WTC11 (cell line): ENCODE results near the gene IL1RAPL2. TPM values are rescaled to one million over a fixed set of nuclear protein-coding genes. Genes with fewer than 3 reads are reported as not detected.

Source experiments
- ATAC-seq: fragments of 200-7000 bp; cut with Tn5 transposase; 2 replicates; pipeline ENCODE4 v1.10.0; 2021; ENCODE audit warnings: mild to moderate bottlenecking, moderate library complexity
- CTCF ChIA-PET: fragments of 300-600 bp; sonication (Branson Sonifier 250); formaldehyde crosslinking; loops from one replicate; lab custom pipeline; 2021; ENCODE audit warnings: antibody characterized with exemption; lab: Charles Lee
- POLR2A ChIA-PET: fragments of 350-600 bp; sonication (Branson Sonifier 250); formaldehyde crosslinking; loops from one replicate; lab custom pipeline; 2021; ENCODE audit warnings: antibody characterized with exemption; lab: Charles Lee
- DNase-seq: peaks from one replicate; pipeline ENCODE4 v3.0.0; 2021; ENCODE audit warnings: low spot score
- H3K27ac Mint-ChIP-seq: 2 replicates; pipeline ENCODE4 v1.8.0; 2021; ENCODE audit warnings: mixed read lengths
- H3K27me3 Mint-ChIP-seq: 2 replicates; pipeline ENCODE4 v1.8.0; 2021; ENCODE audit warnings: low read depth, mild to moderate bottlenecking, moderate library complexity, mixed read lengths
- H3K36me3 Mint-ChIP-seq: 2 replicates; pipeline ENCODE4 v1.8.0; 2021; ENCODE audit warnings: mixed read lengths
- H3K4me1 Mint-ChIP-seq: 2 replicates; pipeline ENCODE4 v1.8.0; 2022; ENCODE audit warnings: mixed read lengths
- H3K4me3 Mint-ChIP-seq: 2 replicates; pipeline ENCODE4 v1.8.0; 2021; ENCODE audit warnings: mild to moderate bottlenecking, moderate library complexity, mixed read lengths
- H3K9me3 Mint-ChIP-seq: 2 replicates; pipeline ENCODE4 v1.8.0; 2021; ENCODE audit warnings: mixed read lengths
- ELF4 ChIP-seq: sonication (generic); formaldehyde crosslinking; IDR thresholded peaks from 2 replicates; pipeline ENCODE4 v1.8.1; 2022; ENCODE audit warnings: low read depth, mild to moderate bottlenecking, moderate library complexity, missing genetic modification reagents
- ESRRA ChIP-seq: sonication (generic); formaldehyde crosslinking; IDR thresholded peaks from 2 replicates; pipeline ENCODE4 v1.8.1; 2022; ENCODE audit warnings: mild to moderate bottlenecking, missing genetic modification reagents, borderline replicate concordance
- ETV6 ChIP-seq: sonication (generic); formaldehyde crosslinking; IDR thresholded peaks from 2 replicates; pipeline ENCODE4 v1.8.1; 2022; ENCODE audit warnings: mild to moderate bottlenecking, missing genetic modification reagents
- FOXJ3 ChIP-seq: sonication (generic); formaldehyde crosslinking; IDR thresholded peaks from 2 replicates; pipeline ENCODE4 v1.9.0; 2021; ENCODE audit warnings: missing genetic modification reagents, mild to moderate bottlenecking, borderline replicate concordance
- FOXP1 ChIP-seq: sonication (generic); formaldehyde crosslinking; IDR thresholded peaks from 2 replicates; pipeline ENCODE4 v1.8.0; 2022; ENCODE audit warnings: missing genetic modification reagents, mild to moderate bottlenecking, moderate library complexity, borderline replicate concordance
- HMGA2 ChIP-seq: fragments of 250-450 bp; sonication (Bioruptor Pico); IDR thresholded peaks from 2 replicates; pipeline ENCODE4 v1.4.0; 2021; ENCODE audit warnings: mild to moderate bottlenecking, moderate library complexity
- IRF2 ChIP-seq: sonication (generic); formaldehyde crosslinking; IDR thresholded peaks from 2 replicates; pipeline ENCODE4 v1.8.0; 2022; ENCODE audit warnings: low read depth, missing genetic modification reagents, borderline replicate concordance
- MYBL2 ChIP-seq: sonication (generic); formaldehyde crosslinking; IDR thresholded peaks from 2 replicates; pipeline ENCODE4 v1.8.1; 2023; ENCODE audit warnings: mild to moderate bottlenecking, moderate library complexity, missing genetic modification reagents
- NR1H2 ChIP-seq: sonication (generic); formaldehyde crosslinking; IDR thresholded peaks from 2 replicates; pipeline ENCODE4 v1.9.0; 2021; ENCODE audit warnings: mild to moderate bottlenecking, moderate library complexity, missing genetic modification reagents
- SOX15 ChIP-seq: fragments of 250-450 bp; sonication (Bioruptor Pico); IDR thresholded peaks from 2 replicates; pipeline ENCODE4 v1.9.0; 2021; ENCODE audit warnings: mild to moderate bottlenecking
- TEAD1 ChIP-seq: sonication (generic); formaldehyde crosslinking; IDR thresholded peaks from 2 replicates; pipeline ENCODE4 v1.8.0; 2022; ENCODE audit warnings: mild to moderate bottlenecking, missing genetic modification reagents
- ZNF138 ChIP-seq: sonication (generic); formaldehyde crosslinking; conservative IDR thresholded peaks from 2 replicates; pipeline ENCODE4 v1.8.1; 2022; ENCODE audit warnings: mild to moderate bottlenecking, moderate library complexity, missing genetic modification reagents
- total RNA-seq: library from RNA; stranded (reverse); gene quantifications from 3 replicates; pipeline ENCODE4 v1.2.3, GENCODE V29; 2021
- TF ChIP-seq, protein P1 (sequence below): sonication (generic); formaldehyde crosslinking; IDR thresholded peaks from 2 replicates; pipeline ENCODE4 v1.8.0; 2023; ENCODE audit warnings: missing genetic modification reagents, mild to moderate bottlenecking, borderline replicate concordance
- TF ChIP-seq, protein P2 (sequence below): fragments of 250-450 bp; sonication (Bioruptor Pico); IDR thresholded peaks from 2 replicates; pipeline ENCODE4 v1.9.0; 2021; ENCODE audit warnings: mild to moderate bottlenecking
- TF ChIP-seq, protein P3 (sequence below): sonication (generic); formaldehyde crosslinking; IDR thresholded peaks from 2 replicates; pipeline ENCODE4 v1.8.1; 2022; ENCODE audit warnings: low read depth, missing genetic modification reagents, borderline replicate concordance
- TF ChIP-seq, protein P4 (sequence below): sonication (generic); formaldehyde crosslinking; IDR thresholded peaks from 2 replicates; pipeline ENCODE4 v1.8.0; 2022; ENCODE audit warnings: mild to moderate bottlenecking, missing genetic modification reagents
- TF ChIP-seq, protein P5 (sequence below): sonication (generic); formaldehyde crosslinking; IDR thresholded peaks from 2 replicates; pipeline ENCODE4 v1.8.0; 2022; ENCODE audit warnings: missing genetic modification reagents
- TF ChIP-seq, protein P6 (sequence below): sonication (generic); formaldehyde crosslinking; IDR thresholded peaks from 2 replicates; pipeline ENCODE4 v1.8.1; 2023; ENCODE audit warnings: mild to moderate bottlenecking, moderate library complexity, missing genetic modification reagents
- TF ChIP-seq, protein P7 (sequence below): fragments of 250-450 bp; sonication (Bioruptor Pico); IDR thresholded peaks from 2 replicates; pipeline ENCODE4 v1.9.0; 2021; ENCODE audit warnings: mild to moderate bottlenecking, borderline replicate concordance

The IL1RAPL2 gene
- total RNA-seq, 1 experiment from 2014 or later: 0.09 TPM

DNA sequence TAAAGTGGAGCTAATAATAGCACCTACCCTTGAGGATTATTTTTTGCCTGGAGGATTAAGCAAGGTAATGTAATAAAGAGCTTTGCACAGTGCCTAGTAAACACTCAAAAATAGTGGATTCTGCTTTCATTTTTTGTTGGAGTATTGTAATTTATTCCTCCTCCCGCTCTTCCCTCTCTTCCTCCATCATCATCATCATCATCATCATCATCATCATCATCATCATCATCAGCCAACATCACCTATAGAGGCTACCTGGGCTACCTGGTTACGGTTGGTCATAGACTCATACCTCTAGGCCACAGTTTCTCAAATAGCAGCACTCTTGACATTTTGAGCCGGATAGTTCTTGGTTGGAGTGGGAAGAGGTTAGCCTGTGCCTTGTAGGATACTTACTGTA, 781.4 kb downstream of the IL1RAPL2 start:
- H3K36me3 Mint-ChIP-seq: peaks cover 7% of the 10 kb centered on the region
- peaks cover 12% of the 10 kb centered on the region for H3K9me3 Mint-ChIP-seq
- POLR2A ChIA-PET: no interaction called here
- TF ChIP-seq, protein P1, sequence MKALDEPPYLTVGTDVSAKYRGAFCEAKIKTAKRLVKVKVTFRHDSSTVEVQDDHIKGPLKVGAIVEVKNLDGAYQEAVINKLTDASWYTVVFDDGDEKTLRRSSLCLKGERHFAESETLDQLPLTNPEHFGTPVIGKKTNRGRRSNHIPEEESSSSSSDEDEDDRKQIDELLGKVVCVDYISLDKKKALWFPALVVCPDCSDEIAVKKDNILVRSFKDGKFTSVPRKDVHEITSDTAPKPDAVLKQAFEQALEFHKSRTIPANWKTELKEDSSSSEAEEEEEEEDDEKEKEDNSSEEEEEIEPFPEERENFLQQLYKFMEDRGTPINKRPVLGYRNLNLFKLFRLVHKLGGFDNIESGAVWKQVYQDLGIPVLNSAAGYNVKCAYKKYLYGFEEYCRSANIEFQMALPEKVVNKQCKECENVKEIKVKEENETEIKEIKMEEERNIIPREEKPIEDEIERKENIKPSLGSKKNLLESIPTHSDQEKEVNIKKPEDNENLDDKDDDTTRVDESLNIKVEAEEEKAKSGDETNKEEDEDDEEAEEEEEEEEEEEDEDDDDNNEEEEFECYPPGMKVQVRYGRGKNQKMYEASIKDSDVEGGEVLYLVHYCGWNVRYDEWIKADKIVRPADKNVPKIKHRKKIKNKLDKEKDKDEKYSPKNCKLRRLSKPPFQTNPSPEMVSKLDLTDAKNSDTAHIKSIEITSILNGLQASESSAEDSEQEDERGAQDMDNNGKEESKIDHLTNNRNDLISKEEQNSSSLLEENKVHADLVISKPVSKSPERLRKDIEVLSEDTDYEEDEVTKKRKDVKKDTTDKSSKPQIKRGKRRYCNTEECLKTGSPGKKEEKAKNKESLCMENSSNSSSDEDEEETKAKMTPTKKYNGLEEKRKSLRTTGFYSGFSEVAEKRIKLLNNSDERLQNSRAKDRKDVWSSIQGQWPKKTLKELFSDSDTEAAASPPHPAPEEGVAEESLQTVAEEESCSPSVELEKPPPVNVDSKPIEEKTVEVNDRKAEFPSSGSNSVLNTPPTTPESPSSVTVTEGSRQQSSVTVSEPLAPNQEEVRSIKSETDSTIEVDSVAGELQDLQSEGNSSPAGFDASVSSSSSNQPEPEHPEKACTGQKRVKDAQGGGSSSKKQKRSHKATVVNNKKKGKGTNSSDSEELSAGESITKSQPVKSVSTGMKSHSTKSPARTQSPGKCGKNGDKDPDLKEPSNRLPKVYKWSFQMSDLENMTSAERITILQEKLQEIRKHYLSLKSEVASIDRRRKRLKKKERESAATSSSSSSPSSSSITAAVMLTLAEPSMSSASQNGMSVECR (CRISPR knock-in tag): no peak
- TF ChIP-seq, protein P2, sequence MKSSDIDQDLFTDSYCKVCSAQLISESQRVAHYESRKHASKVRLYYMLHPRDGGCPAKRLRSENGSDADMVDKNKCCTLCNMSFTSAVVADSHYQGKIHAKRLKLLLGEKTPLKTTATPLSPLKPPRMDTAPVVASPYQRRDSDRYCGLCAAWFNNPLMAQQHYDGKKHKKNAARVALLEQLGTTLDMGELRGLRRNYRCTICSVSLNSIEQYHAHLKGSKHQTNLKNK (CRISPR knock-in tag): no peak
- H3K27ac Mint-ChIP-seq: no peak overlapping the region
- H3K4me3 Mint-ChIP-seq: no peak overlapping the region
- no peaks in the 10 kb centered on the region for H3K27me3 Mint-ChIP-seq
- ATAC-seq: no peak
- no peaks in the 10 kb centered on the region for H3K4me1 Mint-ChIP-seq
- CTCF ChIA-PET: no interaction called here
- no peak for DNase-seq

DNA sequence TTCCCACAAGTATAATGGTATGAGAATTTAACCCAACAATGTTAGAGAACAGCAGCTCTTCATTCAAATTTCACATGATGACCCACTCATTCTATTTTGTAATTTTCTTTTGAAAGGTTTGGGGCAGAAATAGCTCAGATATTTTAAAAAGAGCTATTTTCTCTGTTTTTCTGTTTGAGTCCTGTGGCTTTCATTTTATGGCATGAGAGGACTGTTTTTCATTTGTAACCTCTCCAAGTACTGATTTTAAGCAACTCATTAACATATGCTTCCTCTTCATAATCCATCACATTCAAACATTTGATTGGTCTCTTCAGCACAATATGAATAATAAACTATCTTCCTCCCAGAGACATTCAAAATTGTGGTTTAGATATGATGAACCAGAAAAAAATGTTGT, 783.5 kb downstream of the IL1RAPL2 start:
- peaks cover 12% of the 10 kb centered on the region for H3K9me3 Mint-ChIP-seq
- peaks cover 7% of the 10 kb centered on the region for H3K36me3 Mint-ChIP-seq
- ChIA-PET POLR2A (no interaction called here), CTCF (no interaction called here)
- no peak overlapping the region for H3K27ac Mint-ChIP-seq
- no peaks in the 10 kb centered on the region for H3K27me3 Mint-ChIP-seq
- ATAC-seq: no peak
- no peaks in the 10 kb centered on the region for H3K4me1 Mint-ChIP-seq
- no peak for DNase-seq
- no peak overlapping the region for H3K4me3 Mint-ChIP-seq
- no peak for TF ChIP-seq FOXJ3 (CRISPR knock-in tag)
- no peak for TF ChIP-seq HMGA2 (CRISPR knock-in tag)
- TF ChIP-seq TEAD1 (CRISPR knock-in tag): no peak
- TF ChIP-seq MYBL2 (CRISPR knock-in tag): no peak
- TF ChIP-seq IRF2 (CRISPR knock-in tag): no peak
- TF ChIP-seq, protein P3, sequence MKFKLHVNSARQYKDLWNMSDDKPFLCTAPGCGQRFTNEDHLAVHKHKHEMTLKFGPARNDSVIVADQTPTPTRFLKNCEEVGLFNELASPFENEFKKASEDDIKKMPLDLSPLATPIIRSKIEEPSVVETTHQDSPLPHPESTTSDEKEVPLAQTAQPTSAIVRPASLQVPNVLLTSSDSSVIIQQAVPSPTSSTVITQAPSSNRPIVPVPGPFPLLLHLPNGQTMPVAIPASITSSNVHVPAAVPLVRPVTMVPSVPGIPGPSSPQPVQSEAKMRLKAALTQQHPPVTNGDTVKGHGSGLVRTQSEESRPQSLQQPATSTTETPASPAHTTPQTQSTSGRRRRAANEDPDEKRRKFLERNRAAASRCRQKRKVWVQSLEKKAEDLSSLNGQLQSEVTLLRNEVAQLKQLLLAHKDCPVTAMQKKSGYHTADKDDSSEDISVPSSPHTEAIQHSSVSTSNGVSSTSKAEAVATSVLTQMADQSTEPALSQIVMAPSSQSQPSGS (CRISPR knock-in tag): no peak
- TF ChIP-seq ETV6 (CRISPR knock-in tag): no peak
- no peak for TF ChIP-seq ELF4
- no peak for TF ChIP-seq FOXP1 (CRISPR knock-in tag)
- TF ChIP-seq ZNF138 (CRISPR knock-in tag): no peak
- TF ChIP-seq ESRRA (CRISPR knock-in tag): no peak
- TF ChIP-seq, protein P4, sequence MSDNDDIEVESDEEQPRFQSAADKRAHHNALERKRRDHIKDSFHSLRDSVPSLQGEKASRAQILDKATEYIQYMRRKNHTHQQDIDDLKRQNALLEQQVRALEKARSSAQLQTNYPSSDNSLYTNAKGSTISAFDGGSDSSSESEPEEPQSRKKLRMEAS (CRISPR knock-in tag): no peak
- no peak for TF ChIP-seq NR1H2 (CRISPR knock-in tag)
- TF ChIP-seq, protein P5, sequence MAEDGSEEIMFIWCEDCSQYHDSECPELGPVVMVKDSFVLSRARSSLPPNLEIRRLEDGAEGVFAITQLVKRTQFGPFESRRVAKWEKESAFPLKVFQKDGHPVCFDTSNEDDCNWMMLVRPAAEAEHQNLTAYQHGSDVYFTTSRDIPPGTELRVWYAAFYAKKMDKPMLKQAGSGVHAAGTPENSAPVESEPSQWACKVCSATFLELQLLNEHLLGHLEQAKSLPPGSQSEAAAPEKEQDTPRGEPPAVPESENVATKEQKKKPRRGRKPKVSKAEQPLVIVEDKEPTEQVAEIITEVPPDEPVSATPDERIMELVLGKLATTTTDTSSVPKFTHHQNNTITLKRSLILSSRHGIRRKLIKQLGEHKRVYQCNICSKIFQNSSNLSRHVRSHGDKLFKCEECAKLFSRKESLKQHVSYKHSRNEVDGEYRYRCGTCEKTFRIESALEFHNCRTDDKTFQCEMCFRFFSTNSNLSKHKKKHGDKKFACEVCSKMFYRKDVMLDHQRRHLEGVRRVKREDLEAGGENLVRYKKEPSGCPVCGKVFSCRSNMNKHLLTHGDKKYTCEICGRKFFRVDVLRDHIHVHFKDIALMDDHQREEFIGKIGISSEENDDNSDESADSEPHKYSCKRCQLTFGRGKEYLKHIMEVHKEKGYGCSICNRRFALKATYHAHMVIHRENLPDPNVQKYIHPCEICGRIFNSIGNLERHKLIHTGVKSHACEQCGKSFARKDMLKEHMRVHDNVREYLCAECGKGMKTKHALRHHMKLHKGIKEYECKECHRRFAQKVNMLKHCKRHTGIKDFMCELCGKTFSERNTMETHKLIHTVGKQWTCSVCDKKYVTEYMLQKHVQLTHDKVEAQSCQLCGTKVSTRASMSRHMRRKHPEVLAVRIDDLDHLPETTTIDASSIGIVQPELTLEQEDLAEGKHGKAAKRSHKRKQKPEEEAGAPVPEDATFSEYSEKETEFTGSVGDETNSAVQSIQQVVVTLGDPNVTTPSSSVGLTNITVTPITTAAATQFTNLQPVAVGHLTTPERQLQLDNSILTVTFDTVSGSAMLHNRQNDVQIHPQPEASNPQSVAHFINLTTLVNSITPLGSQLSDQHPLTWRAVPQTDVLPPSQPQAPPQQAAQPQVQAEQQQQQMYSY (CRISPR knock-in tag): no peak
- TF ChIP-seq SOX15 (CRISPR knock-in tag): no peak
- TF ChIP-seq, protein P6, sequence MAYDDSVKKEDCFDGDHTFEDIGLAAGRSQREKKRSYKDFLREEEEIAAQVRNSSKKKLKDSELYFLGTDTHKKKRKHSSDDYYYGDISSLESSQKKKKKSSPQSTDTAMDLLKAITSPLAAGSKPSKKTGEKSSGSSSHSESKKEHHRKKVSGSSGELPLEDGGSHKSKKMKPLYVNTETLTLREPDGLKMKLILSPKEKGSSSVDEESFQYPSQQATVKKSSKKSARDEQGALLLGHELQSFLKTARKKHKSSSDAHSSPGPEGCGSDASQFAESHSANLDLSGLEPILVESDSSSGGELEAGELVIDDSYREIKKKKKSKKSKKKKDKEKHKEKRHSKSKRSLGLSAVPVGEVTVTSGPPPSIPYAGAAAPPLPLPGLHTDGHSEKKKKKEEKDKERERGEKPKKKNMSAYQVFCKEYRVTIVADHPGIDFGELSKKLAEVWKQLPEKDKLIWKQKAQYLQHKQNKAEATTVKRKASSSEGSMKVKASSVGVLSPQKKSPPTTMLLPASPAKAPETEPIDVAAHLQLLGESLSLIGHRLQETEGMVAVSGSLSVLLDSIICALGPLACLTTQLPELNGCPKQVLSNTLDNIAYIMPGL (CRISPR knock-in tag): no peak
- TF ChIP-seq, protein P7, sequence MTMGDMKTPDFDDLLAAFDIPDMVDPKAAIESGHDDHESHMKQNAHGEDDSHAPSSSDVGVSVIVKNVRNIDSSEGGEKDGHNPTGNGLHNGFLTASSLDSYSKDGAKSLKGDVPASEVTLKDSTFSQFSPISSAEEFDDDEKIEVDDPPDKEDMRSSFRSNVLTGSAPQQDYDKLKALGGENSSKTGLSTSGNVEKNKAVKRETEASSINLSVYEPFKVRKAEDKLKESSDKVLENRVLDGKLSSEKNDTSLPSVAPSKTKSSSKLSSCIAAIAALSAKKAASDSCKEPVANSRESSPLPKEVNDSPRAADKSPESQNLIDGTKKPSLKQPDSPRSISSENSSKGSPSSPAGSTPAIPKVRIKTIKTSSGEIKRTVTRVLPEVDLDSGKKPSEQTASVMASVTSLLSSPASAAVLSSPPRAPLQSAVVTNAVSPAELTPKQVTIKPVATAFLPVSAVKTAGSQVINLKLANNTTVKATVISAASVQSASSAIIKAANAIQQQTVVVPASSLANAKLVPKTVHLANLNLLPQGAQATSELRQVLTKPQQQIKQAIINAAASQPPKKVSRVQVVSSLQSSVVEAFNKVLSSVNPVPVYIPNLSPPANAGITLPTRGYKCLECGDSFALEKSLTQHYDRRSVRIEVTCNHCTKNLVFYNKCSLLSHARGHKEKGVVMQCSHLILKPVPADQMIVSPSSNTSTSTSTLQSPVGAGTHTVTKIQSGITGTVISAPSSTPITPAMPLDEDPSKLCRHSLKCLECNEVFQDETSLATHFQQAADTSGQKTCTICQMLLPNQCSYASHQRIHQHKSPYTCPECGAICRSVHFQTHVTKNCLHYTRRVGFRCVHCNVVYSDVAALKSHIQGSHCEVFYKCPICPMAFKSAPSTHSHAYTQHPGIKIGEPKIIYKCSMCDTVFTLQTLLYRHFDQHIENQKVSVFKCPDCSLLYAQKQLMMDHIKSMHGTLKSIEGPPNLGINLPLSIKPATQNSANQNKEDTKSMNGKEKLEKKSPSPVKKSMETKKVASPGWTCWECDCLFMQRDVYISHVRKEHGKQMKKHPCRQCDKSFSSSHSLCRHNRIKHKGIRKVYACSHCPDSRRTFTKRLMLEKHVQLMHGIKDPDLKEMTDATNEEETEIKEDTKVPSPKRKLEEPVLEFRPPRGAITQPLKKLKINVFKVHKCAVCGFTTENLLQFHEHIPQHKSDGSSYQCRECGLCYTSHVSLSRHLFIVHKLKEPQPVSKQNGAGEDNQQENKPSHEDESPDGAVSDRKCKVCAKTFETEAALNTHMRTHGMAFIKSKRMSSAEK (CRISPR knock-in tag): no peak
